ENCODE measurements around the gene AOPEP.

DNA sequence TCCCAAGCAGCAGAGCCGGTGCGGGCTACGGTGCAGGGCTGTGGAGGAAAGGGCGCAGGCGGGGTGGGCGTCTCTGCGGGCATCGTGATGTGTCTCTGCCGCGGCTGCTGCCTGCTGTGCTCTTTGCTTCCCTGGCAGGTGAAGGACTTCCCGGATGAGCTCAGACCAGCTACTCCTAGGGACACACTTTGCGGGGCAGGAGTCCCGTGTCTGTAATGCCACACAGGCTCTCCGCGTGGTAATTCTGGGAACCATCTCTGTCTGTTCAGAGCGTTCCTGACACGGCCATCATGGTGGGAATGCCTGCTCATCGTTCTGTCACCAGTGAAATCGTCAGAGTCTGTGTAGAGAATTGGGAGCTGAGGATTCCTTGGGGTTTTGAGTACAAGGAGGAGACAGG lies 355.5 kb downstream of the AOPEP start:
- TF ChIP-seq TAF1 (IDR thresholded peaks at IDR 0.05; ENCODE audit: low read depth, low read length) = no peak
- TF ChIP-seq POLR2A (IDR thresholded peaks at IDR 0.05; ENCODE audit: low read depth, low read length) = no peak
- TF ChIP-seq POLR2AphosphoS5 (IDR thresholded peaks at IDR 0.05; ENCODE audit: low read depth, low read length) = no peak
- TF ChIP-seq PAX5 (IDR thresholded peaks at IDR 0.05; ENCODE audit: insufficient read depth, low read length, severe bottlenecking) = no peak

All from GM12891 (cell line).